HPDE6-E6E7 (cell line): ENCODE measurements around the gene ZDHHC9.

Source experiments
- DNase-seq: peaks from one replicate; pipeline ENCODE4 v3.0.0; 2011; ENCODE audit warnings: missing footprints; ENCODE audit errors: extremely low spot score

ZDHHC9 gene

GRCh38 chrX:129763666-129764065, 80.0 kb downstream of the ZDHHC9 start:
- DNase-seq = no peak

- DNase-seq = no peak
Measured at GRCh38 chrX:129762448-129762847, 81.2 kb downstream of the ZDHHC9 start.

GRCh38 chrX:129761596-129761995, 82.1 kb downstream of the ZDHHC9 start:
- DNase-seq = no peak

GRCh38 chrX:129760981-129761380, 82.7 kb downstream of the ZDHHC9 start:
- no peak for DNase-seq

GRCh38 chrX:129760155-129760554, 83.5 kb downstream of the ZDHHC9 start:
- DNase-seq = no peak

- no peak for DNase-seq
Measured at GRCh38 chrX:129759576-129760061, 84.1 kb downstream of the ZDHHC9 start.

GRCh38 chrX:129755779-129756650, 87.7 kb downstream of the ZDHHC9 start:
- DNase-seq = no peak

GRCh38 chrX:129754056-129755024, 89.3 kb downstream of the ZDHHC9 start:
- DNase-seq = no peak
